ENCODE data around the gene CCDC187. TPM values are rescaled to one million over a fixed set of nuclear protein-coding genes. Genes with fewer than 3 reads are reported as not detected.

CCDC187 gene
- total RNA-seq, 2 donors from 2014 or later, result 1.2 TPM; not detected in 1

DNA sequence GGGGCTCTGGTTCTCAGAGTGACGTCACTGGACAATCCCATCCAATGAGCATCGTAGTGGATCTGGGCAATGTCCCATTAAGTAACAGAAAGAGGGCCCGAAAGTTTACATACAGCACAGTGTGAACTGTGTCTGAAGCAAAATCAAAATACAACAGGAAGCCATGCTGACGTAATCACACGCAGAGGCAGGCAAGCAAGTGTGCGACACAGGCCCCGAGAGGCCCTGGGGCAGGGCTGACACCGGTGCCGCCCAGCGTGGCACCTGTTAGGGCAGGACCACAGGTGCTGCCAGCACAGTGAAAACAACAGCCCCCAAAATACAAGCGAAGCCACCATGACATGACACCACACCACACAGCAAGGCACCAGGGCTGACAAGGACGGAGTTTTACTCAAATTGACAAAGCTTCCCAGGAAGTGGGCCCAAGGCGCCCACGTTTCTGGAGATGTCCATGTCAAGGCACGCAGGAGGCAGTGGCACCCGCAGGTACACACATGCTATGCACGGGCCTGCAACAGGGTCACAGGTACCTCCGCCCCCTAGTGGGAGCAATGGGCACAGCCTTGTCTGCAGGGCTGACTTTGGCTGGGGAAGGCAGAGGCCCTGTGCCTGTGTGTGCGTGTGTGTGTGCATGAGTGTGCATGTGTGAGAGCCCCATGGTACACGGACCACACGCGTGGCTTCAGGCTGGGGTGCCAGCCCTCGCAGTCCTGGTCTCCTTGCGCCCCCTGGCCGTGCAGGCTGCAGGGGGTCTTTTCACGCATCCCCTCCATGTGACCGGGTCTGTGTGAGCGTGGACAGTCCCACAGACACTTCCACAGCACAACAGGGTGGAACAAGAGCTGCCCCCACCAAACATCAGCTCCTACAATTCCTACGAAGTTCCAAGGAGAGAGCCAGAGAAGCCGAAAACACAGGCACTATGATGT lies 77.9 kb downstream of the CCDC187 start:
- no peaks in the 10 kb centered on the region for H3K9me3 ChIP-seq
- H3K4me1 ChIP-seq (replicated peaks), result no peaks in the 10 kb centered on the region
- H3K4me3 ChIP-seq, result no peak overlapping the region
- H3K27ac ChIP-seq, result no peak overlapping the region
- DNase-seq (ENCODE audit: low spot score), result peak; percentile 44
- TF ChIP-seq POLR2AphosphoS5 (IDR thresholded peaks at IDR 0.05), result no peak
- TF ChIP-seq, protein P1, sequence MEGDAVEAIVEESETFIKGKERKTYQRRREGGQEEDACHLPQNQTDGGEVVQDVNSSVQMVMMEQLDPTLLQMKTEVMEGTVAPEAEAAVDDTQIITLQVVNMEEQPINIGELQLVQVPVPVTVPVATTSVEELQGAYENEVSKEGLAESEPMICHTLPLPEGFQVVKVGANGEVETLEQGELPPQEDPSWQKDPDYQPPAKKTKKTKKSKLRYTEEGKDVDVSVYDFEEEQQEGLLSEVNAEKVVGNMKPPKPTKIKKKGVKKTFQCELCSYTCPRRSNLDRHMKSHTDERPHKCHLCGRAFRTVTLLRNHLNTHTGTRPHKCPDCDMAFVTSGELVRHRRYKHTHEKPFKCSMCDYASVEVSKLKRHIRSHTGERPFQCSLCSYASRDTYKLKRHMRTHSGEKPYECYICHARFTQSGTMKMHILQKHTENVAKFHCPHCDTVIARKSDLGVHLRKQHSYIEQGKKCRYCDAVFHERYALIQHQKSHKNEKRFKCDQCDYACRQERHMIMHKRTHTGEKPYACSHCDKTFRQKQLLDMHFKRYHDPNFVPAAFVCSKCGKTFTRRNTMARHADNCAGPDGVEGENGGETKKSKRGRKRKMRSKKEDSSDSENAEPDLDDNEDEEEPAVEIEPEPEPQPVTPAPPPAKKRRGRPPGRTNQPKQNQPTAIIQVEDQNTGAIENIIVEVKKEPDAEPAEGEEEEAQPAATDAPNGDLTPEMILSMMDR (IDR thresholded peaks at IDR 0.05), result peak; percentile 49 to 75 (median 59)
- intact Hi-C loops (cut with DNase I), result no loop called here
- 64% methylated on average over 28 of the region's 30 CpGs for WGBS
- H3K27me3 ChIP-seq (replicated peaks; ENCODE audit: insufficient read depth), result no peaks in the 10 kb centered on the region
- H3K36me3 ChIP-seq, result peaks cover 0 to 6% of the 10 kb centered on the region in 2 donors

GRCh38 chr9:136225366-136225747 lies 78.5 kb downstream of the CCDC187 start:
- Histone ChIP-seq H3K27me3 (replicated peaks; ENCODE audit: insufficient read depth) (no peaks in the 10 kb centered on the region), H3K4me3 (no peak overlapping the region), H3K36me3 (peaks cover 0 to 6% of the 10 kb centered on the region in 2 donors), H3K4me1 (replicated peaks) (no peaks in the 10 kb centered on the region), H3K27ac (no peak overlapping the region), H3K9me3 (no peaks in the 10 kb centered on the region)
- no peak for DNase-seq (ENCODE audit: low spot score)
- TF ChIP-seq, protein P1 (IDR thresholded peaks at IDR 0.05), result no peak
- TF ChIP-seq POLR2AphosphoS5 (IDR thresholded peaks at IDR 0.05), result no peak
- no peak for TF ChIP-seq POLR2A (IDR thresholded peaks at IDR 0.05)
- WGBS, result 85% methylated on average over 19 of the region's 19 CpGs
- intact Hi-C loops (cut with DNase I), result no loop called here

GRCh38 chr9:136223871-136224640 lies 79.8 kb downstream of the CCDC187 start:
- H3K27me3 ChIP-seq (replicated peaks; ENCODE audit: insufficient read depth), result no peaks in the 10 kb centered on the region
- no peak for DNase-seq (ENCODE audit: low spot score)
- H3K4me3 ChIP-seq, result no peak overlapping the region
- WGBS, result 95% methylated on average over 30 of the region's 30 CpGs
- no peaks in the 10 kb centered on the region for H3K4me1 ChIP-seq (replicated peaks)
- intact Hi-C loops (cut with DNase I), result no loop called here
- peaks cover 0 to 6% of the 10 kb centered on the region in 2 donors for H3K36me3 ChIP-seq
- TF ChIP-seq, protein P1 (IDR thresholded peaks at IDR 0.05), result no peak
- no peak for TF ChIP-seq POLR2A (IDR thresholded peaks at IDR 0.05)
- TF ChIP-seq POLR2AphosphoS5 (IDR thresholded peaks at IDR 0.05), result no peak
- H3K27ac ChIP-seq, result no peak overlapping the region
- H3K9me3 ChIP-seq, result no peaks in the 10 kb centered on the region

GRCh38 chr9:136222906-136223285 lies 81.0 kb downstream of the CCDC187 start:
- Histone ChIP-seq H3K9me3 (no peaks in the 10 kb centered on the region), H3K4me1 (replicated peaks) (no peaks in the 10 kb centered on the region), H3K27ac (no peak overlapping the region), H3K27me3 (replicated peaks; ENCODE audit: insufficient read depth) (no peaks in the 10 kb centered on the region), H3K36me3 (peaks cover 0 to 6% of the 10 kb centered on the region in 2 donors), H3K4me3 (no peak overlapping the region)
- intact Hi-C loops (cut with DNase I), result no loop called here
- no peak for DNase-seq (ENCODE audit: low spot score)
- WGBS, result 92% methylated on average over 13 of the region's 13 CpGs
- TF ChIP-seq, protein P1 (IDR thresholded peaks at IDR 0.05), result no peak
- no peak for TF ChIP-seq POLR2AphosphoS5 (IDR thresholded peaks at IDR 0.05)
- TF ChIP-seq POLR2A (IDR thresholded peaks at IDR 0.05), result no peak
